Endodermal cell (in vitro differentiated cells): ENCODE data around the gene TRPM3. TPM values are rescaled to one million over a fixed set of nuclear protein-coding genes. Genes with fewer than 3 reads are reported as not detected.

ENCODE experiments used
- DNase-seq: peaks from one replicate; pipeline ENCODE4 v3.0.0-alpha.2; 2017
- H3K27ac ChIP-seq: 2 replicates; pipeline ENCODE4 v1.5.1; 2013; ENCODE audit warnings: mild to moderate bottlenecking, low read depth, low read length, moderate library complexity
- H3K27me3 ChIP-seq: 2 replicates; pipeline ENCODE4 v1.6.1; 2013; ENCODE audit warnings: mild to moderate bottlenecking, low read length, moderate library complexity; ENCODE audit not compliant: insufficient read depth, control insufficient read depth, poor library complexity, severe bottlenecking
- H3K36me3 ChIP-seq: 2 replicates; pipeline ENCODE4 v1.7.0; 2013; ENCODE audit warnings: mild to moderate bottlenecking, low read length, moderate library complexity; ENCODE audit not compliant: control insufficient read depth, insufficient read depth
- H3K4me1 ChIP-seq: one replicate; pipeline ENCODE4 v1.7.0; 2013; ENCODE audit warnings: low read length; ENCODE audit not compliant: control insufficient read depth, insufficient read depth
- H3K4me3 ChIP-seq: 2 replicates; pipeline ENCODE4 v1.5.1; 2013; ENCODE audit warnings: mild to moderate bottlenecking, low read length, moderate library complexity
- H3K9ac ChIP-seq: 2 replicates; pipeline ENCODE4 v1.6.1; 2013; ENCODE audit warnings: mild to moderate bottlenecking, low read length, moderate library complexity; ENCODE audit not compliant: poor library complexity, severe bottlenecking; ENCODE audit errors: extremely low read depth
- H3K9me3 ChIP-seq: 2 replicates; pipeline ENCODE4 v1.6.1; 2013; ENCODE audit warnings: mild to moderate bottlenecking, low read length, moderate library complexity; ENCODE audit not compliant: control insufficient read depth
- H3K27ac Mint-ChIP-seq: 2 replicates; pipeline ENCODE4 v1.8.0; 2020; ENCODE audit warnings: mixed read lengths
- H3K27me3 Mint-ChIP-seq: 2 replicates; pipeline ENCODE4 v1.8.0; 2021; ENCODE audit warnings: mild to moderate bottlenecking, mixed read lengths; ENCODE audit not compliant: insufficient read depth
- H3K36me3 Mint-ChIP-seq: 2 replicates; pipeline ENCODE4 v1.8.0; 2020; ENCODE audit warnings: low read depth, mixed read lengths
- H3K4me1 Mint-ChIP-seq: 2 replicates; pipeline ENCODE4 v1.8.0; 2020; ENCODE audit warnings: mixed read lengths
- H3K4me3 Mint-ChIP-seq: 2 replicates; pipeline ENCODE4 v1.8.0; 2020; ENCODE audit warnings: mild to moderate bottlenecking, moderate library complexity, mixed read lengths
- H3K9me3 Mint-ChIP-seq: 2 replicates; pipeline ENCODE4 v1.8.0; 2020; ENCODE audit warnings: mild to moderate bottlenecking, mixed read lengths
- WGBS, 2 experiments: methylation state at CpG; one replicate each; pipeline versions ENCODE4 v1.1.5 to v1.1.7; 2013; ENCODE audit warnings: missing lambda C conversion rate in 2 of 2, mixed read lengths in 1 of 2; ENCODE audit not compliant: insufficient coverage in 1 of 2, insufficient read length in 1 of 2; 5-methylcytosine and 5-hydroxymethylcytosine counted together
- total RNA-seq, 2 donors: library from RNA; stranded (reverse); fragmentation: NEBNext Ultra II Directional in 1 of 2; extraction: Animal tissue kit (Norgen Biotek cat#: 25700) in 1 of 2; gene quantifications; 2 replicates in 1 of 2; 3 replicates in 1 of 2; pipeline ENCODE4 v1.2.1, GENCODE V29; 2021
- TF ChIP-seq, protein P1 (sequence below): fragments of 200-600 bp; sonication (generic); conservative IDR thresholded peaks from 2 replicates; pipeline ENCODE4 v1.5.0; 2021; ENCODE audit warnings: antibody characterized with exemption, mild to moderate bottlenecking

The TRPM3 gene
- total RNA-seq, 2 donors from 2014 or later = 1.8 to 2.5 TPM

DNA sequence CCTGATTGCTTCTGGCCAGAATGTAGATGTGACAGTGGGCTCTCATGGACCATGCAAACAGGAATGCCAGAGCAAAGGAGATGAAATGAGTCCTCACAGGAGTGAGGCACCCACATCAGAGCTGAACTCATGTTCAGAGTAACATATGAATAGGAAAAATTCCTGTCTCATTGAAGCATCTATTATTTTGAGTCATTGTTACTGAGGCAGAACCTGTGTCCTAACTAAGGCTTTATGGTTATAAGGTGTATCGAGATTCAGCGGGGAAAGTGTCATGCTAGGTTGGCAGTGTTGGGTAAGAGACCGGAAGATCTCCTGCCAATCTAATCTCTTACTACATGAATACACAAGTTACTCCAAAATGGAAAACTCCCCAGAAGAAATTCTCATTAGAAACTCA, 304.1 kb downstream of the TRPM3 start:
- Histone ChIP-seq H3K27me3 (no peaks in the 10 kb centered on the region), H3K27ac (no peak overlapping the region), H3K9ac (no peak overlapping the region), H3K36me3 (no peaks in the 10 kb centered on the region), H3K4me3 (no peak overlapping the region), H3K9me3 (no peaks in the 10 kb centered on the region), H3K4me1 (peaks cover 7% of the 10 kb centered on the region)
- no peaks in the 10 kb centered on the region for H3K9me3 Mint-ChIP-seq
- DNase-seq = no peak
- no peaks in the 10 kb centered on the region for H3K36me3 Mint-ChIP-seq
- TF ChIP-seq, protein P1, sequence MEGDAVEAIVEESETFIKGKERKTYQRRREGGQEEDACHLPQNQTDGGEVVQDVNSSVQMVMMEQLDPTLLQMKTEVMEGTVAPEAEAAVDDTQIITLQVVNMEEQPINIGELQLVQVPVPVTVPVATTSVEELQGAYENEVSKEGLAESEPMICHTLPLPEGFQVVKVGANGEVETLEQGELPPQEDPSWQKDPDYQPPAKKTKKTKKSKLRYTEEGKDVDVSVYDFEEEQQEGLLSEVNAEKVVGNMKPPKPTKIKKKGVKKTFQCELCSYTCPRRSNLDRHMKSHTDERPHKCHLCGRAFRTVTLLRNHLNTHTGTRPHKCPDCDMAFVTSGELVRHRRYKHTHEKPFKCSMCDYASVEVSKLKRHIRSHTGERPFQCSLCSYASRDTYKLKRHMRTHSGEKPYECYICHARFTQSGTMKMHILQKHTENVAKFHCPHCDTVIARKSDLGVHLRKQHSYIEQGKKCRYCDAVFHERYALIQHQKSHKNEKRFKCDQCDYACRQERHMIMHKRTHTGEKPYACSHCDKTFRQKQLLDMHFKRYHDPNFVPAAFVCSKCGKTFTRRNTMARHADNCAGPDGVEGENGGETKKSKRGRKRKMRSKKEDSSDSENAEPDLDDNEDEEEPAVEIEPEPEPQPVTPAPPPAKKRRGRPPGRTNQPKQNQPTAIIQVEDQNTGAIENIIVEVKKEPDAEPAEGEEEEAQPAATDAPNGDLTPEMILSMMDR = no peak
- no peak overlapping the region for H3K4me3 Mint-ChIP-seq
- no peaks in the 10 kb centered on the region for H3K27me3 Mint-ChIP-seq
- H3K27ac Mint-ChIP-seq = no peak overlapping the region
- 83 to 98% methylated on average over 1 to 3 of the region's 3 CpGs for WGBS, 2 experiments
- H3K4me1 Mint-ChIP-seq = peaks cover 9% of the 10 kb centered on the region

DNA sequence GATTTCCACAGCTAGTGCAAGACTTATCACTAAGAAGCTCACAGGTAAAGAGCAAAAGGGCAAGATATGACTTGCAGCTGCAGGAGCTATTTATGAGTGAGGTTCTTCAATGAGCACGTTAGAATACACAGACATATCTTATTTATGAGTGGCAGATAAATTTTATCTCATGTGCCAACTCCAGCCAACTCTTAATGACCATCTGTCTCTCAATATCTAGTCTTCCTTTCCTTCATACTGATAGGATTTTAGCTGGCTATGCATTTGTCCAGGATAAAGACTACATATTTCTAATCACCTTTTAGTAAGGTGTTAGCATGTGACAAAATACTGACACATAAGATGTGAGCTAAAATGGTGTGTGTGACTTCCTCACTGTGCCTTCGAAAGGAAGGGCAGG, 304.5 kb downstream of the TRPM3 start:
- H3K27me3 ChIP-seq = no peaks in the 10 kb centered on the region
- no peak for DNase-seq
- Mint-ChIP-seq H3K27ac (no peak overlapping the region), H3K4me3 (no peak overlapping the region), H3K4me1 (peaks cover 5% of the 10 kb centered on the region), H3K36me3 (no peaks in the 10 kb centered on the region), H3K27me3 (no peaks in the 10 kb centered on the region), H3K9me3 (no peaks in the 10 kb centered on the region)
- TF ChIP-seq, protein P1 = no peak
- H3K4me1 ChIP-seq = peaks cover 7% of the 10 kb centered on the region
- no peaks in the 10 kb centered on the region for H3K36me3 ChIP-seq
- H3K9me3 ChIP-seq = no peaks in the 10 kb centered on the region
- no peak overlapping the region for H3K27ac ChIP-seq
- whole genome bisulfite sequencing, 2 experiments = 25 to 66% methylated on average over 1 to 2 of the region's 2 CpGs
- H3K9ac ChIP-seq = no peak overlapping the region
- no peak overlapping the region for H3K4me3 ChIP-seq

DNA sequence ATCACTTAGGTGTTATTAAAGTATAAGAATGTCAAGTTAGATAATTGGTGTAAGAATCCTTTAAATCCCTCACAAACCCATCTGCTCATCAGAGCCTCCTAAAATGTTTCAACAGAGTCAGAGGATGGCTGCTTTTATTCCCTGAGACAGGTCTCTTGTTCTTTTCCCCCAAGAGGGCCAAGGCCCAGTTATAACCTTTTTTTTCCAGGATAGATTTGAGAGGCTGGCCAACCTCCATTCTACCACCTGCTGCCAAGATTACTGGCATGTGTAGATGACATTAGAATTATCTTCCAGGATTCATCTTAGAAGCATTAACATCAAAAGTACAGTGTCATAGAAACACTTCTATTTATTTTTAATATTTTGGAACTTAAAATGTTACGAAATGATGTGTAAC, 305.1 kb downstream of the TRPM3 start:
- 92% methylated on average over 1 of the region's 1 CpG; no CpG with 5 or more reads in 1 of the 2 experiments for WGBS, 2 experiments
- Histone ChIP-seq H3K4me1 (peaks cover 7% of the 10 kb centered on the region), H3K4me3 (no peak overlapping the region), H3K27ac (no peak overlapping the region), H3K36me3 (no peaks in the 10 kb centered on the region), H3K9me3 (no peaks in the 10 kb centered on the region), H3K9ac (no peak overlapping the region), H3K27me3 (no peaks in the 10 kb centered on the region)
- no peaks in the 10 kb centered on the region for H3K27me3 Mint-ChIP-seq
- no peak for DNase-seq
- no peak overlapping the region for H3K27ac Mint-ChIP-seq
- H3K36me3 Mint-ChIP-seq = no peaks in the 10 kb centered on the region
- H3K4me1 Mint-ChIP-seq = peaks cover 4% of the 10 kb centered on the region
- H3K9me3 Mint-ChIP-seq = no peaks in the 10 kb centered on the region
- TF ChIP-seq, protein P1 = no peak
- no peak overlapping the region for H3K4me3 Mint-ChIP-seq
